DOHH2 (cell line): Measurements from ENCODE around the gene MYO15A.

Experiments used
- EZH2phosphoT487 ChIP-seq: fragments of 200-600 bp; sonication (generic); IDR thresholded peaks from 2 replicates; pipeline ENCODE4 v1.6.1; 2017; ENCODE audit warnings: borderline replicate concordance, mild to moderate bottlenecking, antibody characterized with exemption, low read length, moderate library complexity, mixed read lengths
- TF ChIP-seq, protein P1 (sequence below): fragments of 200-600 bp; sonication (generic); IDR thresholded peaks from one replicate; pipeline ENCODE4 v1.5.1; 2014; ENCODE audit warnings: antibody characterized with exemption, mild to moderate bottlenecking, low read depth, low read length; ENCODE audit not compliant: poor library complexity, severe bottlenecking

DNA sequence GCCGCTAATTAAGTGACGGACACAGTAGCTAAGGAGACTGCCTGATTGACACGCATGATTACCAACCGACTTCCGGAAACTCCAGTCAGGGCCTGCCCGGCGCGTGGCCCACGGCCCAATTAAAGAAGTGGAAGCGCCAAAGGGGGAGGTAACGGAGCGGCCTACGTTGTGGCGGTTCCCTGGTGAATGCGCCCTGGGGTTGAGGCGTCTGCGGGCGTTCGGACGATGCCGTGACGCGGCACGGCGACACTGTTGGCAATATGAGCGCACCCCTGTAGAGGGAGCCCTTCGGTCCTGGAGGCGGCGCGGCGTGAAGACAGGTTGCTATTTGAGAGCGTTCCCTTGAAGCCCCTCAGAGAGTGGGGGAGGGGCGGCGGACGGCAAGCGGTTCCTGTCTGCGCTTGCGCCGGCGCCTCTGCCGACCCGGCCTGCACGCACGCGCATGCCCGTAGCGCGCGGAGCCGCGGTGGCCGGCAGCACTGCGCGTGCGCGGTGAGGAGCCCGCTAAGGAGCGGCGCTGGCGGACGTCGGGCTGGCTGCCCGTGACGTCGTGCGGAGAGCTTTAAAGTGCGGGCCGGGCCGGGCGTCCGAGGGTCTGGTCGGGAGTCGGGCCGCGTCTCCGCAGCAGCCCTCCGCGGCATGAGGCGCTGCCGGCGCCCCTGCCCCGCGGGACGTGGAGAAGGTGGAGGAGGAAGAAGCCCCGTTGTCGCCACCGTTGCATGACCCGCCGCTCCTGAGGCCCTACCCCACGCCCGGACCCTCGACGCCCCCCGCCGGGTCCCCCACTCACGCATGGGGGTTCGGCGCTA lies 75.0 kb downstream of the MYO15A start, which contains the start of gene ALKBH5:
- TF ChIP-seq, protein P1, sequence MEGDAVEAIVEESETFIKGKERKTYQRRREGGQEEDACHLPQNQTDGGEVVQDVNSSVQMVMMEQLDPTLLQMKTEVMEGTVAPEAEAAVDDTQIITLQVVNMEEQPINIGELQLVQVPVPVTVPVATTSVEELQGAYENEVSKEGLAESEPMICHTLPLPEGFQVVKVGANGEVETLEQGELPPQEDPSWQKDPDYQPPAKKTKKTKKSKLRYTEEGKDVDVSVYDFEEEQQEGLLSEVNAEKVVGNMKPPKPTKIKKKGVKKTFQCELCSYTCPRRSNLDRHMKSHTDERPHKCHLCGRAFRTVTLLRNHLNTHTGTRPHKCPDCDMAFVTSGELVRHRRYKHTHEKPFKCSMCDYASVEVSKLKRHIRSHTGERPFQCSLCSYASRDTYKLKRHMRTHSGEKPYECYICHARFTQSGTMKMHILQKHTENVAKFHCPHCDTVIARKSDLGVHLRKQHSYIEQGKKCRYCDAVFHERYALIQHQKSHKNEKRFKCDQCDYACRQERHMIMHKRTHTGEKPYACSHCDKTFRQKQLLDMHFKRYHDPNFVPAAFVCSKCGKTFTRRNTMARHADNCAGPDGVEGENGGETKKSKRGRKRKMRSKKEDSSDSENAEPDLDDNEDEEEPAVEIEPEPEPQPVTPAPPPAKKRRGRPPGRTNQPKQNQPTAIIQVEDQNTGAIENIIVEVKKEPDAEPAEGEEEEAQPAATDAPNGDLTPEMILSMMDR = no peak
- no peak for TF ChIP-seq EZH2phosphoT487
